ENCODE results near the gene PID1. TPM values are rescaled to one million over a fixed set of nuclear protein-coding genes. Genes with fewer than 3 reads are reported as not detected.

The PID1 gene
- total RNA-seq, 1 experiment from 2014 or later, result 2.6 TPM

- TF ChIP-seq CREM (CRISPR knock-in tag; IDR thresholded peaks at IDR 0.05) (no peak), TEAD1 (CRISPR knock-in tag; IDR thresholded peaks at IDR 0.05) (no peak), CREB1 (CRISPR knock-in tag; IDR thresholded peaks at IDR 0.05) (no peak), GABPB1 (CRISPR knock-in tag; IDR thresholded peaks at IDR 0.05) (no peak), GTF2I (CRISPR knock-in tag; conservative IDR thresholded peaks at IDR 0.05) (no peak), NFATC4 (CRISPR knock-in tag; IDR thresholded peaks at IDR 0.05) (no peak), ZNF423 (CRISPR knock-in tag; IDR thresholded peaks at IDR 0.05) (no peak), ZNF121 (CRISPR knock-in tag; IDR thresholded peaks at IDR 0.05) (no peak), MXD4 (CRISPR knock-in tag; IDR thresholded peaks at IDR 0.05; ENCODE audit: borderline replicate concordance) (no peak), ZNF532 (CRISPR knock-in tag; IDR thresholded peaks at IDR 0.05; ENCODE audit: borderline replicate concordance) (no peak)
Measured at GRCh38 chr2:229009816-229010215, 261.3 kb downstream of the PID1 start (continued).

- ATAC-seq (no peak), DNase-seq (ENCODE audit: low spot score) (no peak)
- H3K27ac Mint-ChIP-seq, result no peak overlapping the region
- CTCF ChIA-PET, result no interaction called here
- peaks cover 25% of the 10 kb centered on the region for H3K36me3 Mint-ChIP-seq
- H3K27me3 Mint-ChIP-seq (ENCODE audit: low read depth), result peaks cover 2% of the 10 kb centered on the region; the same call in 1 of the 2 replicates
- H3K4me1 Mint-ChIP-seq, result no peaks in the 10 kb centered on the region
- H3K9me3 Mint-ChIP-seq, result peaks cover 46% of the 10 kb centered on the region
- POLR2A ChIA-PET, result no interaction called here
- no peak overlapping the region for H3K4me3 Mint-ChIP-seq
- TF ChIP-seq EMX1 (CRISPR knock-in tag; IDR thresholded peaks at IDR 0.05), result no peak
- no peak for TF ChIP-seq GRHL2 (CRISPR knock-in tag; IDR thresholded peaks at IDR 0.05; ENCODE audit: insufficient replicate concordance, severe bottlenecking)
- TF ChIP-seq ZNF423 (CRISPR knock-in tag; IDR thresholded peaks at IDR 0.05), result no peak
Measured at GRCh38 chr2:229003256-229003655, 267.8 kb downstream of the PID1 start.

- H3K4me1 Mint-ChIP-seq, result no peaks in the 10 kb centered on the region
- H3K9me3 Mint-ChIP-seq, result peaks cover 56% of the 10 kb centered on the region
- ATAC-seq (no peak), DNase-seq (ENCODE audit: low spot score) (no peak)
- H3K27me3 Mint-ChIP-seq (ENCODE audit: low read depth), result peaks cover 2% of the 10 kb centered on the region; the same call in 1 of the 2 replicates
- H3K4me3 Mint-ChIP-seq, result no peak overlapping the region
- peaks cover 34% of the 10 kb centered on the region for H3K36me3 Mint-ChIP-seq
- ChIA-PET POLR2A (no interaction called here), CTCF (no interaction called here)
- TF ChIP-seq E2F1 (CRISPR knock-in tag; IDR thresholded peaks at IDR 0.05), result no peak
- TF ChIP-seq OVOL2 (CRISPR knock-in tag; IDR thresholded peaks at IDR 0.05; ENCODE audit: borderline replicate concordance), result no peak
- no peak overlapping the region for H3K27ac Mint-ChIP-seq
Measured at GRCh38 chr2:229001196-229001595, 269.9 kb downstream of the PID1 start.

- ATAC-seq, result no peak
- H3K36me3 Mint-ChIP-seq, result peaks cover 39% of the 10 kb centered on the region
- POLR2A ChIA-PET, result no interaction called here
- TF ChIP-seq AR (CRISPR knock-in tag; IDR thresholded peaks at IDR 0.05) (no peak), ARID4B (CRISPR knock-in tag; IDR thresholded peaks at IDR 0.05; ENCODE audit: borderline replicate concordance) (no peak), NFYB (CRISPR knock-in tag; conservative IDR thresholded peaks at IDR 0.05; ENCODE audit: low read depth) (no peak), ATF3 (CRISPR knock-in tag; conservative IDR thresholded peaks at IDR 0.05) (no peak), NR1H2 (CRISPR knock-in tag; IDR thresholded peaks at IDR 0.05) (no peak), ZNF138 (CRISPR knock-in tag; conservative IDR thresholded peaks at IDR 0.05) (no peak)
Measured at GRCh38 chr2:228999326-228999725, 271.8 kb downstream of the PID1 start.

More at GRCh38 chr2:228999326-228999725, 271.8 kb downstream of the PID1 start:
- DNase-seq (ENCODE audit: low spot score), result no peak
- CTCF ChIA-PET, result no interaction called here
- Mint-ChIP-seq H3K27me3 (ENCODE audit: low read depth) (peaks cover 2% of the 10 kb centered on the region; the same call in 1 of the 2 replicates), H3K4me1 (no peaks in the 10 kb centered on the region), H3K27ac (no peak overlapping the region), H3K9me3 (peaks cover 72% of the 10 kb centered on the region), H3K4me3 (no peak overlapping the region)
